Vagina (tissue), 2 donors: ENCODE results near the gene CASQ1.

Source experiments
- CTCF ChIP-seq, 3 experiments: fragments of 450-650 bp in 2 of 3; fragments of 200-600 bp in 1 of 3; sonication (generic) in 1 of 3; IDR thresholded peaks; one replicate each; pipeline ENCODE4 v1.5.1; 2017 to 2019; ENCODE audit warnings: antibody characterized with exemption in 3 of 3, mild to moderate bottlenecking in 2 of 3, moderate library complexity in 2 of 3
- POLR2A ChIP-seq, 2 donors: fragments of 450-650 bp; IDR thresholded peaks; one replicate each; pipeline ENCODE4 v1.6.1; 2017; ENCODE audit warnings: antibody characterized with exemption in 2 of 2, mild to moderate bottlenecking in 2 of 2, moderate library complexity in 2 of 2
- POLR2AphosphoS5 ChIP-seq, 2 donors: sonication (generic); formaldehyde crosslinking; IDR thresholded peaks; one replicate each; pipeline ENCODE4 v1.9.0; 2017; ENCODE audit warnings: antibody characterized with exemption in 2 of 2, mild to moderate bottlenecking in 2 of 2, low read depth in 1 of 2; ENCODE audit not compliant: insufficient read depth in 1 of 2

GRCh38 chr1:160159846-160160245, 30.5 kb upstream of the CASQ1 start:
- TF ChIP-seq CTCF (IDR thresholded peaks at IDR 0.05) (no peak), POLR2AphosphoS5 (IDR thresholded peaks at IDR 0.05; ENCODE audit: insufficient read depth in 1 of 2, low read depth in 1 of 2) (no peak), POLR2A (IDR thresholded peaks at IDR 0.05) (no peak)
